Measurements from ENCODE around the gene UNC119B.
"Not testable (repeated sequence)": the region's sequence is repeated elsewhere in the genome, so short reads cannot be mapped to it uniquely, and the experiment has no call there.

Gene UNC119B

GRCh38 chr12:120720234-120720986 is 10.2 kb downstream of the UNC119B start:
- no peak for DNase-seq

- no peak for DNase-seq
Measured at GRCh38 chr12:120720987-120721801, 10.9 kb downstream of the UNC119B start.

GRCh38 chr12:120721866-120722265 is 11.6 kb downstream of the UNC119B start:
- no peak for DNase-seq

DNA sequence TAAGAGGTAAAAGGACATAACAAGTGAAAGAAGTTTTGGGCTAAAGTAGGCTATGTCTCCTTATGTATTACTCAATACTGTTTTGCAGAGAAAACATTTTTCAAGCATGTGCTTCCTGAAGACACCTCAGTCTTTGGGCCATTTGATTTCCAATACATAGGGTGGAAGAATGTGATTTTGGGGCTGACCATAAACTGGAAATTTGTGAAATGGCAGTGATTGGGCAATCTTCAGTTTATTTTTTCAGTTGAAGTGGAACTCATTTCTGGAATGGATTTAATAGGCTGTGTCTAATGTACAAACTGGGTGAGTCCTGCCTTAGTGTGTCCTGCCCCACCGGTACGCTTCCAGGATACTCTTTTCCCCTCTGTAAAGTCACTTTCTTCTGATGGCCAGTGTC is 12.5 kb downstream of the UNC119B start:
- no peak for DNase-seq

DNA sequence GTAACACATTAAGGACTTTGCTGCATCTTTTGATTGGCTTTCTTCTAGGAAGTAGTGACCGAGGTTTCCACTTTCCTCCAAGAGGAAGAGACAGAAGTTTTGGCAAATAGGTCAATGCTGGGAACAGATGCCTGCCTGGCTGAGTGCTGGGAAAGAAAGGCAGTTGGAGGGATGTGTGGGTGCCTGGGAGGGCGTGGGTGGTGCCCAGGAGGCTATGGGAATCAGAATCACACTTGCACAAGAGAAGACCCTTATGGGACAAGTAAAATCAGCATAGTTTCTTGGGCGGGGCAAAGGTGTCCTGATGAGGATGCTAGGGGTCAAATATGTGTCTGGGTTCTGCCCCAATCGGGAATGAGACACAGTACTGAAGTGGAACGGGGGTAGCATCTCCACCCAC is 14.5 kb downstream of the UNC119B start:
- no peak for DNase-seq

DNA sequence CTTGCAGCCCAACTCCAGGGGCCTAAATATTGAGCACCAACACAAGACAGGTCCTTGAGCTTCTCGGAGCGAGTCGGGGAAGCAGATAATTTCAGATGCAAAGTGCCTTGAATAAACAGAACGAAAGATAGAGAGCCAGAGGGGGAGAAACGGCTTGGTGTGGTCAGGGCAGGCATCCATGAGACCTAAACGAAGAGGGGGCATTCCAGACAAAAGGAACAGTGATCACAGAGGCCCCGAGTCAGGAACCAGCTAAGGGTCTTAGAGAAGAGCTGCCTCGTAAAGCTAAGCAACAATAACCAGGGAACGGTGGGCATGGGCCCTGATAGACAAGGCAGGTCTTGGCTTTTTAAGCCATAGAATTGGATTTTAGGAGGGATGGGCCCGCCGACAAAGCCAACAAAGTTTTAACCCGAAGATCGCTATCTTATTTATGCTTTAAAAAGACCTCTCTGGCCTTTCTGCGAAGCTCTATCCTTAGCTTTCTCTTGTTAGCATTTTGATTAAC is 14.9 kb downstream of the UNC119B start:
- no peak for DNase-seq

GRCh38 chr12:120725659-120726509 is 15.6 kb downstream of the UNC119B start, which contains the start of gene ACADS:
Gene ACADS (plus strand): TSS chr12:120725826. CDS start chr12:120725886, 60 bp downstream.
- DNase-seq = no peak

DNA sequence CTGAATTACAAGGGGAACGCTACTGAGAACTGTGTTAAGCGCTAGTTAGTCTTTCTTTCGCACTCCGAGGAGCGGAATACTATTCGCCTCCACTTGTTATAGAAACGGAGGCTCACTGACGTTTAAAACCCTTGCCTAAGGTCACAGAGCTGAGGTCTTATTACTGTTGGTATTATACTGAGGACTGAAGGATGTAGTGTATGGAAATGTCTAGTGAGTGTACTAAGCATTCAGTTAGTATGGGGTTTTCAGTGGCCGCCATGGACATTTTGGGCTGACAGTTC is 16.2 kb downstream of the UNC119B start:
- no peak for DNase-seq

GRCh38 chr12:120726961-120727360 is 16.7 kb downstream of the UNC119B start:
- no peak for DNase-seq

- not testable (repeated sequence) for DNase-seq
Measured at GRCh38 chr12:120732198-120732597, 21.9 kb downstream of the UNC119B start.

GRCh38 chr12:120733574-120733973 is 23.3 kb downstream of the UNC119B start:
- no peak for DNase-seq

DNA sequence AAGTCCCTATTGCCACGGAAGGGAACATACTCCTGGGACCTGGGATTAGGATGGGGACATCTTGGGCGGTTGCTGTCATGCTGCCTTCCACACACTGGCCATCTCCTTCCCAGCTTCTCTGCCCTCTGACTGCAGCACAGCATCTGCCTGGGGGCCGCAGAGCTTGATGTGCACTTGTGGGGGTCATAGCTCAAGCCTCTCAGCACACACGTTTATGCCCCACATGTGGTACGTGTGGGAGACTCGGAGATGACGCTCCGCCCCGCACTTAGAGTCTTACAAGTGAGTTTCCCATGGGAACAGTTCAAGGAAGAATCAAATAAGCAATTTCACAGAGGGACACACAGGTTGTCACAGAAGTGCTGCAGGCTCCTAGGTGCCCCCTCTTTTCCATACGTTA is 24.0 kb downstream of the UNC119B start:
- DNase-seq = no peak

DNA sequence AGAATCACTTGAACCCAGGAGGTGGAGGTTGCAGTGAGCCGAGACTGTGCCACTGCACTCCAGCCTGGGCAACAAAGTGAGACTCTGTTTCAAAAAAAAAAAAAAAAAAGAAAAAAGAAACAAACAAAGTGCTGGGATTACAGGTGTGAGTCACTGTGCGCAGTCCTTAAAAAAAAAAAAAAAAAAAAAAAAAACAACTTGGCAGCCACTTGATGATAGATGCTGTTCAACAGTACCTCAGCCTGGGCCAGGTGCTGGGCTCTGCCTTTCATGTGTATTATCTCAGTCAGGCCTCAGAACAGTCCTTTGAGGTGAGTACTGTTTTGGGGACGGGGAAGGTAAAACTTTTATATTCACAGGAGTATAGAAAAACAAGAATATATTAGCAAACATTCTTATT is 24.9 kb downstream of the UNC119B start:
- no peak for DNase-seq

- no peak for DNase-seq
Measured at GRCh38 chr12:120736404-120737331, 26.4 kb downstream of the UNC119B start.

- no peak for DNase-seq
Measured at GRCh38 chr12:120737557-120738251, 27.4 kb downstream of the UNC119B start.

DNA sequence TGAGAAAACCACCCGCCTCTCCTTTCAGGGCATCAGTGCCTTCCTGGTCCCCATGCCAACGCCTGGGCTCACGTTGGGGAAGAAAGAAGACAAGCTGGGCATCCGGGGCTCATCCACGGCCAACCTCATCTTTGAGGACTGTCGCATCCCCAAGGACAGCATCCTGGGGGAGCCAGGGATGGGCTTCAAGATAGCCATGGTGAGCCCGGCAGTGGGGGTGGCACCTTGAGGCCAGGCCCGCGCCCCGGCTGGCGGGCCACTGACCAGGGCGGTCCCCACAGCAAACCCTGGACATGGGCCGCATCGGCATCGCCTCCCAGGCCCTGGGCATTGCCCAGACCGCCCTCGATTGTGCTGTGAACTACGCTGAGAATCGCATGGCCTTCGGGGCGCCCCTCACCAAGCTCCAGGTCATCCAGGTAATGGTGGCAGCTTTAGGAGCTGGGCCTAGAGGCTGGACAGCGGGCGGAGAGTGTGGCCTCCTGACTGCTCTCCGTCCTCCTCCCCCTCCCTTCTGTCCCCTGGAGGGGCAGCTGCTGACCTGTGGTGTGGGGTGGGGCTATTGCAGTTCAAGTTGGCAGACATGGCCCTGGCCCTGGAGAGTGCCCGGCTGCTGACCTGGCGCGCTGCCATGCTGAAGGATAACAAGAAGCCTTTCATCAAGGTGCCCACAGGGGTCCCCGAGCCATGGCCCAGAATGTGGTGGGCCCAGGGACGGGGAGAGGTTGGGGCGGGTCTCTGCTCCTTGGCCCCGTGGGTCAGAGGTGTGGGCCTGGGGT is 28.2 kb downstream of the UNC119B start:
- DNase-seq = no peak

- DNase-seq = no peak
Measured at GRCh38 chr12:120739031-120739762, 28.9 kb downstream of the UNC119B start.

- DNase-seq = no peak
Measured at GRCh38 chr12:120739821-120740613, 29.8 kb downstream of the UNC119B start.

- no peak for DNase-seq
Measured at GRCh38 chr12:120740871-120741270, 30.6 kb downstream of the UNC119B start.
